Neural cell (in vitro differentiated cells): Measurements from ENCODE around the gene SRD5A2. TPM values are rescaled to one million over a fixed set of nuclear protein-coding genes. Genes with fewer than 3 reads are reported as not detected.

ENCODE experiments used
- H2AFZ ChIP-seq: fragments of 200-600, 300-800 bp; sonication (generic), shearing (Covaris generic); 2 replicates; pipeline ENCODE4 v1.6.0; 2014; ENCODE audit warnings: low read depth, mild to moderate bottlenecking, antibody characterized with exemption, low read length, moderate library complexity
- H3F3A ChIP-seq: fragments of 200-600 bp; shearing (Covaris generic); 2 replicates; pipeline ENCODE4 v1.6.1; 2016; ENCODE audit warnings: mild to moderate bottlenecking, moderate library complexity, mixed read lengths, antibody characterized with exemption, low read length; ENCODE audit not compliant: insufficient read depth, poor library complexity, severe bottlenecking
- H3K27ac ChIP-seq: fragments of 200-600, 300-800 bp; sonication (generic), shearing (Covaris generic); 2 replicates; pipeline ENCODE4 v1.5.1; 2014; ENCODE audit warnings: mild to moderate bottlenecking, low read length, moderate library complexity
- H3K27me3 ChIP-seq: fragments of 300-800, 200-600 bp; sonication (generic), shearing (Covaris generic); 2 replicates; pipeline ENCODE4 v1.6.0; 2014; ENCODE audit warnings: mild to moderate bottlenecking, low read depth, low read length, moderate library complexity; ENCODE audit not compliant: insufficient read depth
- H3K36me3 ChIP-seq: fragments of 300-800, 200-600 bp; sonication (generic), shearing (Covaris generic); 2 replicates; pipeline ENCODE4 v1.5.1; 2014; ENCODE audit warnings: mild to moderate bottlenecking, antibody characterized with exemption, low read length, moderate library complexity; ENCODE audit not compliant: insufficient read depth
- H3K4me2 ChIP-seq: fragments of 300-800, 200-600 bp; sonication (generic), shearing (Covaris generic); 2 replicates; pipeline ENCODE4 v1.6.0; 2014; ENCODE audit warnings: mild to moderate bottlenecking, low read length
- H3K4me3 ChIP-seq: fragments of 300-800, 200-600 bp; sonication (generic), shearing (Covaris generic); 2 replicates; pipeline ENCODE4 v1.5.1; 2014; ENCODE audit warnings: mild to moderate bottlenecking, low read length, moderate library complexity
- H3K79me2 ChIP-seq: fragments of 200-600 bp; shearing (Covaris generic); replicated peaks from 2 replicates; pipeline ENCODE4 v1.6.0; 2014; ENCODE audit warnings: mild to moderate bottlenecking, low read length, moderate library complexity; ENCODE audit not compliant: insufficient read depth
- H3K9ac ChIP-seq: fragments of 300-800, 200-600 bp; sonication (generic), shearing (Covaris generic); 2 replicates; pipeline ENCODE4 v1.6.1; 2016; ENCODE audit warnings: mild to moderate bottlenecking, low read length, mixed read lengths
- H3K9me2 ChIP-seq: fragments of 200-600 bp; shearing (Covaris generic); 2 replicates; pipeline ENCODE4 v1.6.1; 2016; ENCODE audit warnings: mild to moderate bottlenecking, low read length, mixed read lengths; ENCODE audit not compliant: insufficient read depth
- H3K9me3 ChIP-seq: fragments of 200-600, 300-800 bp; sonication (generic), shearing (Covaris generic); 2 replicates; pipeline ENCODE4 v1.6.1; 2016; ENCODE audit warnings: mild to moderate bottlenecking, mixed run types, low read length, moderate library complexity, mixed read lengths
- H4K20me1 ChIP-seq: fragments of 200-600 bp; shearing (Covaris generic); 2 replicates; pipeline ENCODE4 v1.6.1; 2016; ENCODE audit warnings: mild to moderate bottlenecking, mixed run types; ENCODE audit not compliant: insufficient read depth
- EP300 ChIP-seq: fragments of 450-650 bp; conservative IDR thresholded peaks from 2 replicates; pipeline ENCODE4 v1.6.1; 2014; ENCODE audit warnings: antibody characterized with exemption, mild to moderate bottlenecking, moderate library complexity; ENCODE audit not compliant: poor library complexity, severe bottlenecking
- EZH2 ChIP-seq: fragments of 200-600, 300-800 bp; shearing (Covaris generic), sonication (generic); IDR thresholded peaks from 2 replicates; pipeline ENCODE4 v1.6.1; 2014; ENCODE audit warnings: antibody characterized with exemption, low read length, borderline replicate concordance, mild to moderate bottlenecking; ENCODE audit not compliant: insufficient read depth, poor library complexity, severe bottlenecking
- MXI1 ChIP-seq: fragments of 450-650 bp; conservative IDR thresholded peaks from 2 replicates; pipeline ENCODE4 v1.6.1; 2014; ENCODE audit warnings: antibody characterized with exemption, mild to moderate bottlenecking; ENCODE audit not compliant: poor library complexity, severe bottlenecking
- POLR2AphosphoS5 ChIP-seq: IDR thresholded peaks from 2 replicates; pipeline ENCODE4 v1.6.1; 2012
- RAD21 ChIP-seq: fragments of 450-650 bp; conservative IDR thresholded peaks from 2 replicates; pipeline ENCODE4 v1.6.1; 2014; ENCODE audit warnings: antibody characterized with exemption, mild to moderate bottlenecking, moderate library complexity
- REST ChIP-seq: IDR thresholded peaks from 2 replicates; pipeline ENCODE4 v1.6.1; 2012; ENCODE audit warnings: borderline replicate concordance
- SMC3 ChIP-seq: fragments of 450-650 bp; conservative IDR thresholded peaks from 2 replicates; pipeline ENCODE4 v1.6.1; 2014; ENCODE audit warnings: antibody characterized with exemption, mild to moderate bottlenecking, moderate library complexity; ENCODE audit not compliant: poor library complexity
- TAF1 ChIP-seq: IDR thresholded peaks from 2 replicates; pipeline ENCODE4 v1.6.1; 2012; ENCODE audit warnings: low read depth
- polyA plus RNA-seq: library from polyadenylated mRNA; depleted of rRNA; stranded (reverse); fragments of >200 nt; gene quantifications from 2 replicates; pipeline ENCODE4 v1.2.3, GENCODE V29; 2014
- TF ChIP-seq, protein P1 (sequence below): fragments of 450-650 bp; IDR thresholded peaks from 2 replicates; pipeline ENCODE4 v1.5.1; 2014; ENCODE audit warnings: antibody characterized with exemption, mild to moderate bottlenecking, moderate library complexity; ENCODE audit not compliant: poor library complexity, severe bottlenecking

SRD5A2 gene
- polyA plus RNA-seq, 1 donor from 2014 or later = 0.11 TPM

DNA sequence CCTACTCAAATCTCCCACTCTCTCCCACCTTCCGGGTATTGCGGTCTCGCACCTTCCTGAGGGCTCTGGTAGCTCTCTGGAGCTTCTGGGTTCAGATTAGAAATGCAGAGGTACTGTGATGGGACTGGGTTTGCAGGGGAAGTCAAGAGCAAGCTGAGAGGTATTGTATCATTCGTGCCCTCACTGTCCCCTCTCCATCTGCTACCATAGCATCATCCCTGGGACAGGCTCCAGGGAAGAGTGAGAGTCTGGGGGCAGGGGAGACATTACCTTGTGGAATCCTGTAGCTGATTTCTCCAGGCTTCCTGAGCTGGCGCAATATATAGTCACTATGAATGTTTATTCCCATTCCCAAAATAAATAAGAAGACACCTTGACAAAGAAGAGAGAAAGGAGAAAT lies 49.6 kb downstream of the SRD5A2 start:
- Histone ChIP-seq H3K9me2 (no peaks in the 10 kb centered on the region), H3F3A (no peaks in the 10 kb centered on the region), H2AFZ (no peak overlapping the region), H3K27me3 (no peaks in the 10 kb centered on the region), H3K79me2 (no peaks in the 10 kb centered on the region), H4K20me1 (no peaks in the 10 kb centered on the region), H3K9ac (no peak overlapping the region), H3K36me3 (no peaks in the 10 kb centered on the region), H3K4me3 (no peak overlapping the region), H3K27ac (no peak overlapping the region), H3K9me3 (no peaks in the 10 kb centered on the region), H3K4me2 (no peak overlapping the region)
- no peak for TF ChIP-seq REST
- no peak for TF ChIP-seq MXI1
- no peak for TF ChIP-seq TAF1
- TF ChIP-seq, protein P1, sequence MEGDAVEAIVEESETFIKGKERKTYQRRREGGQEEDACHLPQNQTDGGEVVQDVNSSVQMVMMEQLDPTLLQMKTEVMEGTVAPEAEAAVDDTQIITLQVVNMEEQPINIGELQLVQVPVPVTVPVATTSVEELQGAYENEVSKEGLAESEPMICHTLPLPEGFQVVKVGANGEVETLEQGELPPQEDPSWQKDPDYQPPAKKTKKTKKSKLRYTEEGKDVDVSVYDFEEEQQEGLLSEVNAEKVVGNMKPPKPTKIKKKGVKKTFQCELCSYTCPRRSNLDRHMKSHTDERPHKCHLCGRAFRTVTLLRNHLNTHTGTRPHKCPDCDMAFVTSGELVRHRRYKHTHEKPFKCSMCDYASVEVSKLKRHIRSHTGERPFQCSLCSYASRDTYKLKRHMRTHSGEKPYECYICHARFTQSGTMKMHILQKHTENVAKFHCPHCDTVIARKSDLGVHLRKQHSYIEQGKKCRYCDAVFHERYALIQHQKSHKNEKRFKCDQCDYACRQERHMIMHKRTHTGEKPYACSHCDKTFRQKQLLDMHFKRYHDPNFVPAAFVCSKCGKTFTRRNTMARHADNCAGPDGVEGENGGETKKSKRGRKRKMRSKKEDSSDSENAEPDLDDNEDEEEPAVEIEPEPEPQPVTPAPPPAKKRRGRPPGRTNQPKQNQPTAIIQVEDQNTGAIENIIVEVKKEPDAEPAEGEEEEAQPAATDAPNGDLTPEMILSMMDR = no peak
- no peak for TF ChIP-seq POLR2AphosphoS5
- no peak for TF ChIP-seq EP300
- no peak for TF ChIP-seq SMC3
- TF ChIP-seq EZH2 = no peak
- TF ChIP-seq RAD21 = no peak

- no peak overlapping the region for H3K27ac ChIP-seq
- no peaks in the 10 kb centered on the region for H3K9me3 ChIP-seq
- no peaks in the 10 kb centered on the region for H4K20me1 ChIP-seq
- TF ChIP-seq, protein P1 = no peak
- TF ChIP-seq SMC3 = no peak
- no peak for TF ChIP-seq EP300
- no peak for TF ChIP-seq POLR2AphosphoS5
- TF ChIP-seq REST = no peak
- TF ChIP-seq MXI1 = no peak
- no peak for TF ChIP-seq RAD21
- TF ChIP-seq TAF1 = no peak
- TF ChIP-seq EZH2 = no peak
- no peaks in the 10 kb centered on the region for H3K36me3 ChIP-seq
- H3K27me3 ChIP-seq = no peaks in the 10 kb centered on the region
- H2AFZ ChIP-seq = no peak overlapping the region
- H3K79me2 ChIP-seq = no peaks in the 10 kb centered on the region
- no peak overlapping the region for H3K4me2 ChIP-seq
- H3K4me3 ChIP-seq = no peak overlapping the region
- H3K9ac ChIP-seq = no peak overlapping the region
- H3K9me2 ChIP-seq = no peaks in the 10 kb centered on the region
- H3F3A ChIP-seq = no peaks in the 10 kb centered on the region
Measured at GRCh38 chr2:31529256-31529655, 51.5 kb downstream of the SRD5A2 start.
